CD4-positive, alpha-beta T cell treated with Interleukin-21 for 1 hour (primary cell): ENCODE results near the gene B4GALNT3.

Experiments used
- DNase-seq: peaks from one replicate; pipeline ENCODE4 v3.0.0-alpha.2; 2020

B4GALNT3 gene

DNA sequence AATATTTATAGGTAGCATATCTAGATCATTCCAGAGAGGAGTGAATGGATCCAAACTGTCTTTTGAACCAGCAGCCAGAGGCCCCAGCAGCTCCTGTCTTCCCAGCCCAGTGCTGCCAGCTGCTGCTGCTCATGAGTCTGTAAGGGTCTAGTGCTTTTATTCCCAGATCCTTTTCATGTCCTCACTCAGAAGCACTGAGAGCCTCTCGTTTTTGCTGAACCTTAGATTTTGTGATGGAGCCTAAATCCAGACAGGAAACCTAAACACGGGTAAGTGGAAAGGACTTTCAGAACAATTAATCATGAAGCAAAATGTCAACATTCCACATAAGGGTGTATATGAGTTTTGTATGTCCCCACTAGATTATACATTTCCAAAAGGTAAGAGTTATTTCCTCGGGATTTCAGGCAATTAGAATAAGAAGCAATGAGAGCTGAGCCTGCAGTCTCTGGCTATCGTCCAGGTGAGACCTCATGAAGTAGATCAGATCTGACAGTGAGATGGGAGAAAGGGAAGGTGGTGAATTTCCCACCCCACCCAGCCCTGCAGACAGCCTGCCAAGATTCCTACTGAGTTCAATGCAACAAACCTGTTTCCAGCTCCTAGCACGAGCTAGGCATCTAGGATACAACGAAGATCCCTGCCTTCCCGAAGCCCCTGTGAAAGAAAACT, 119.1 kb downstream of the B4GALNT3 start:
- no peak for DNase-seq

DNA sequence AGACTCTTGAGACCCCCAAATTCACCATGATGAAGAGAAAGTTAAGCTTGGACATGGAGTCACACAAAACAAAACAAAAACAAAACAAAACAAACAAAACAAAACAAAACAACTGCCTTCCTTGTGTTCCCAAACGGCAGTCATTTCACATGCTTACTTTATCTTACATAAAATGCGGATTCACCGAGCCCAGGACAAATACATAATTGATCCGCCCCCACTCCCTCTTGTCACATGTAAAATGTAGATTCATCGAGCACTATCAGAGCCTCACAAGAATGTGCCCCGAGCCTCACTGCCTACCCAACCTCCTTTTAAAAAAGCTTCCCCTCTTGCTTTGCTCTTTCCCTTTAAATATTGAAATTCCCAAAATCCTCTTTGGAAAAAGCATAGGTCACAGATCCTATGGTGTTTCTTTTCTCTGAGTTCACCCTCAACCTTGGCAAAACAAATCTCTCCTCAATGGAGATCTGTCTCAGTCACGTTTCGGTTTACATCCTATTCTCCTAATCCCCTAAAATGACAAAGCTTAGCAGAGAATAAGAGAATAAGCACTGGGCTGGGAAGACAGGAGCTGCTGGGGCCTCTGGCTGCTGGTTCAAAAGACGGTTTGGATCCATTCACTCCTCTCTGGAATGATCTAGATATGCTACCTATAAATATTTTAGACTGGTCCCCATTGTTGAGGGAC, 119.8 kb downstream of the B4GALNT3 start:
- no peak for DNase-seq

DNA sequence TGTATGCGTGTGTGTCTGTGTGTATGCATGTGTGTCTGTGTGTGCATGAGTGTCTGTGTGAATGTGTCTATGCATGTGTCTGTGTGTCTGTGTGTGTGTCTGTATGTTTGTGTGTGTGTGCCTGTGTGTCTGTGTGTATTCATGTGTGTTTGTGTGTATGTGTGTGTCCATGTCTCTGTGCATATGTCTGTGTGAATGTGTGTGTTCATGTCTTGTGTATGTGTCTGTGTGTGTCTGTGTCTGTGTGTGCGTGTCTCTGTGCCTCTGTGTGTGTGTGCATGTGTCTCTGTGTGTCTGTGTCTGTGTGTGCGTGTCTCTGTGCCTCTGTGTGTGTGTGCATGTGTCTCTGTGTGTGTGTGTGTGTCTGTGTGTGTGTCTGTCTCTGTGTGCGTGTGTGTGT, 121.1 kb downstream of the B4GALNT3 start:
- DNase-seq: no peak

DNA sequence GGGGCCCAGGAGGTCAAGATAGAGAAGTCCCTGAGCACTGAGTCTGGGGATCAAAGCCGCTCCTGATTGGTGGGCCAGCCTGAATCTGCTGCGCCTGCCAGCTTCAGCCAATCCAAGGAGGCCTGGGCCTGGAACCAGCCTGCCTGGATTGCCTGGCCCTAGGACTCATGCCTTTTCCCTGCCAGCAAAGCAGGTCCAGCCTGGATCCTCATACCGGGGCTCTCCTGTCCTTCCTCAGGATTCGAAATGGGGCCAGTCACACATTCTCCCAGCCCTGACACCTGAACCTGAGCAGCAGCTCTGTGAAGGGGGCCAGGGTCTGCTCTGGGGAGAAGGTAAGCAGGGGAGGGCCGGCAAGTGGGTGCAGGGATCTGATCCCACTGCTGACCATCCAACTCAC, 121.6 kb downstream of the B4GALNT3 start:
- DNase-seq: no peak

DNA sequence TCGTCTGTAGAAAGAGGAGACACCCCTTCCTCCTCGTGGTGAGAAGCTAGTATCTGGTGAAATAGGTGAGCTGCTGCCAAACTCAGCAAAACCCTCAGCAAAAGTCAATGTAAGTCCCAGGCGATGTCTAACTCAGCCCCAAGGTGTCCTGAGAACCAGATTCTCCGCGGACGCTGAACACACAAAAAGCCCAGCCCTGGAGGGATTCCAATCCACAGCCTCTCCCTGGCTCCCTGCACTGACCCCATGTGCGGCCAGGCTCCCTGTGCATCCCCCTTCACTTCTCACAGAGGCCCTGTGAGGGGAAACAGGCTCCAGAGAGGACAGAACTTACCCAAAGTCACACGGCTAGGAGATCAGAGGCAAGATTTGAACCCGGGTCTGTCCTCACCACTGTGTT, 122.0 kb downstream of the B4GALNT3 start:
- no peak for DNase-seq

DNA sequence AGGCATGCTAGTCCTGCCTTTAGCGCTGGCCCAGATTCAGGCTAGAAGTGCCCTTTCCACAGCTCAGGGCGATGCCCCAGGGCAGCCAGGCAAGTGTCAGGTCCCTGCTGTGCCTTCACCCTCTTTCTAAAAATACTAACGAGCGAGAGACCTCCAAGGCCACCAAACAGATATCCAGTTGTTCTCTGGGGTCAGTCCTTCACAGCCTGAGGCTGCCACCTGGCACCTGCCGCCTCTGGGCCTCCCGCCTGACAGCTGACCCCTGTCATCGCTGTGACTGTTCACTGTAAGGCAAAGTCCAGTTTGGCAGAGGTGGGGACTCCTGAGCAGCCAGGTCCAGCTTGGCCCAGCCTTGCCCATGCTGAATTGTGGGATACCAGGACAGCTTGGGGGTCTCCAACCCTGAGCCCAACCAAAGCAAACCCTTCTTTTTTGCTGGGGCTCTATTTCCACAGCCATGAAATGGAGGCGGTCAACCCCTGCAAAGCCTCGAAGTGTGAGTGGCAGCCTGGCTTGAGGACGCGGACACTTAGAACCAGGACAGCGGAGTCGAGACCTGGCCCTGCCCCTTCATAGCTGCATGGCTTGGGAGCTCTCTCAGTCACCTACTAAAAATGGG, 123.6 kb downstream of the B4GALNT3 start:
- DNase-seq: no peak

DNA sequence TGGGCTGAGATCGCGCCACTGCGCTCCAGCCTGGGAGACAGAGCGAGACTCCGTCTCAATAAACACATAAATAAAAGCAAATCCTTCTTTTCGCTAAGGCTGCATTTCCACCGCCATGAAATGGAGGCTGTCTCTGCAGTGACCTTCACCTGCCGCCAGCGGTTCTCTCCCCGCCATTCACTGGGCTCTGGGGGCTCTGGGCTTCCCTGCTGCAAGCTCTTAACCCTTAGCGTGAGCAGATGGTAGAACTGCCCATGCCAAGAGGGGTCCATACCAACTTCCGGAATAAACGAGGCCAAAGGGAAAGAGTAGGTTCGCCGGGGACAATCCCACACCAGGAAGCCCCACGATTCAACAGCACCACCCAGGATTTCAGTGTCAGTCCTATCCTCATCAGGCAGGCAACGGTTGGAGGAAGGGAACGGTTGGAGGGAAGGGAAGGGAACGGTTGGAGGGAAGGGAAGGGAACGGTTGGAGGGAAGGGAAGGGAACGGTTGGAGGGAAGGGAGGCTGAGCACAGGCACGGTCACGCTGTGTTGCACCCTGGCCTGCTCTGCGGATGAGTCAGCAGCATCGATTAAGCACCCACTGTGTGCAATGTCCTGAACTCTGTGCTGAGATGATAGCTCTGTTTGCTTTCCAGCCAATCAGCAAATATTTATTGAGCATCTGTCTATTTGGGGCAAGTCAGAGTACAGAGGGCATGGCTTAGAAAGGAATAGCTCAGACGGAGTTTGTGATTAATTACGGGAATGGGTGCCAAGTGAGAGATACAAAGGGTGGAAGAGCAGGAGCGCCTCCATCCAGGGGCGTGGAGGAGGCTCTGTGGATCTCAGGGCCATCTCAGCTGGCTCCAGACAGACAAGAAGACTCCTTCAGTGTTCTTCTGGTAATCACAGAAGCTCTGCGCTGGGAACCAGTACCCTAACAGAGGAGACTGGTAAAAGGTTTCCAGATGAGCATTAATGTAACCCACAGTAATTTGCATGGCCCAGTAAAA, 125.6 kb downstream of the B4GALNT3 start:
- DNase-seq: no peak

GRCh38 chr12:586318-587071, 126.8 kb downstream of the B4GALNT3 start:
- DNase-seq: no peak

DNA sequence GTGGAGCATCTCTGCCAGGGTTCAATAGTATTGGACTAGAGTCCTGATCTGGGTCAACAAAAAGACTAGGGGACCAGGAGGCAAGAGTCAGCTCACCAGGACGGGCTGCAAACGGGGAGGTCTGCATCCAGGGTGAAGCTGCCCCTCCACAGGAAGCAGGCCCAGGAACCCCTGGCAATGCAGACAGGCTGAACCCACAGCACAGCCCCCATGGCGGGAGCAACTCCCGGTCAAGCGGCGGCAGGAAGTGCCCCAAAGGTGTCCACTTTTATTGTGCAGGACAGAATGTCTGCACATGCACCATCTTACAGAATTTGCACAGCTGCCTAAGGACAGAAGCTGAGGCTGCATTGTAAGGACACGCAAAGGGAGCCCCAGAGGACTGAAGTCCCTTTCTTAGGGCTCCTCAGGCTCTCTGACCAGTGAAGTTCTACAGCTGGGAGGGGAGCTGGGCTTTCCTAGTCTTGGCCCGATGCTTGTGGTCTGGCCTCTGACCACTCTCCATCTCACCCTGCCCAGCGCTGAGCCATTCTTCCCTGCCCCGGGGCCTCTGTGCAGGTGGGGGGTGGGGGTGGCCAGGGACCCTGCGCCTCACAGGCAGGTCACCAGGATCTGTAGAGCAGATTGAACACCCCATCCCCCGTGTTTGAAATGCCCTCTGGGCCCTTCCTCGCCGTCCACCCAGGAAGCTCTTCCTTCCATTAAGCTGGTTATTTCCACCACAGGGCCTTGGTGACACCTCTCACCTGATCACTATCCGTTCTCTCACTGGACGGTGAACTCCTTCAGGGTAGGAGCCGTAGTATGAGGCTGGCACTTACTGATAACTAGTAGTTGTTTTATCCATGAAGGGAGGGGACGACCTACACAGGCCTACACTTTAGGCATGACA, 127.6 kb downstream of the B4GALNT3 start:
- no peak for DNase-seq

- DNase-seq: no peak
These were observed 128.2 kb downstream of the B4GALNT3 start for GRCh38 chr12:588024-588322.

DNA sequence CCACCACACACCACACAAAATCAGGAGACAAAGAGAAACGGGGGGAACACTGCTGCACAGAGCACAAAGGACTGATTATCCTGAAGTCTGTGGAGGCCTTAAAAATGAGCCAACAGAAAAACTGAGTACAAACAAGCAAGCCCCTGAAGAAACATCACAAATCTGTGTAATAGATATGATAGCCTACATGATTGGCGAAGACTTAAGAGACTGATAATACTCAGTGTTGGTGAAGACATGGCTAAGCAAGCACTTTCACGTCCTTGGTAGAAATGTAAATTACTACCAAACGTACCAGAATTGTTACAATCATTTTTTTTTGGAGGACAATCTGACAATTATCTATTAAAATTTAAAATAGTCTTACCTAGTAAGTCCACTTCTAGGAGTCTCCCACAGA, 128.9 kb downstream of the B4GALNT3 start:
- DNase-seq: no peak

DNA sequence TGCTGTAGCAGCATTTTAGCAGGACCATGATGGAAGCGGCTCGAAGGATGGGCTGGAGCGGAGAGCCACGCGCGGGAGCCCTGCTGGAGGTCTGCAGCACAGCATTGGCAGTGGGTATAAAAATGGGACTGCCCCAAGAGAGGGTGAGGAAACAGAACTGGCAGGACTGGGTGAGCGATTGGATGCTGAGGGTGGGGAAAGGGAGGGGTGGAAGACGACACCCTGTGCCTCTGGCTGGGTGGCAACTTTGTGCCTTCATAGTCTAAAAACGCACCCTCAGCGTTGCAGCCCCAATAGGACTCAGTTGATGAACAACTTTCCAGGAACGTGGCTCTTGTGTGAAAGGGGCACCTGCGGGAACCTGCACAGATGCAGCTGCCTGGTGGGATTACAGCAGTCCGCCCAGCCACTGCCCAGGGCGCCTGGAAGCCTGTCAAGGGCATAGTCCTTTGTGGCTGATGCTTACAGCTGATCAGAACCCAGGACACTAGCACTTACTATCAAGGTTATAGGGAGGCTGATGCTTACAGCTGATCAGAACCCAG, 130.5 kb downstream of the B4GALNT3 start:
- DNase-seq: no peak

DNA sequence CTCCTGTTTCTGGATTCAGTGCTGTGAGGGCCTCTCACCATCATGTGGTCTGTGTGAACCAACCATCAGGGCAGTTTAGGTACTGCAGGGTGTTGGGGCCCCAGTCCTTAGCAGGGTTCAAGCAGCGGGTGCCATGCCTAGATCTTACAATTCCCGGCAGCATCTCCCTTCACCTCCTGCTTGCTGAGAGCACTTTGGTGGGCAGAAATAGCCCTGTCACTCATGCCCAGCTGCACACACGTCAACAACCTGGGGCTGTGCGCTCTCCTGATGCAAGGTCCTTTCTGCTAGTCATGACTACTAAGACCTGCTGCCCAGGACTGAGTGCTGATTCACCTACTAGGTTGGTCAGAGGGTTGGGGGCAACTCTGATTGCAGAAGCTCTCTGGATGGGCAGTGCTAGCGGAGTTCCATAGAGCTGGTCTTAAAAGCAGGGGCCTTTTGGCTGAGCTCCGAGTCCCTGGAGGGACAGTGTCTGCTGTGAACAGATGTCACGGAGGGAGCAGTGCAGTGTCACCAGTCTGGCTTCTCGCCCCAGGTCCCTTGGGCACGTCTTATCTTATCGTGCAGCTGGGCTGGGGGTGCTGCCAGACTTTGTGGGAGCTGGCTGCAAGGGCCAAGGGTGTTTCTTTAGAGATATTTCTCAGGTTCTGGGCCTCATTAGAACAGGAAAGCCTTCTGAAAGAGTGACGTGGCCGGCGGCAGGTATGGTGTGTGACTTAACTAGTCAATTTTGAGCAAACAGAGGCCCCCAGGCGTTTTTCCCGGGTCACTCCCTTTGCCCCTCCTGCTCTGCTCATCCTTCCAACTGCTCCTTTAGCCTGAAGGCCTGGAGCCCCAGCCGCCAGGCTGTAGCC, 131.7 kb downstream of the B4GALNT3 start:
- no peak for DNase-seq

GRCh38 chr12:592024-592505, 132.3 kb downstream of the B4GALNT3 start:
- no peak for DNase-seq

DNA sequence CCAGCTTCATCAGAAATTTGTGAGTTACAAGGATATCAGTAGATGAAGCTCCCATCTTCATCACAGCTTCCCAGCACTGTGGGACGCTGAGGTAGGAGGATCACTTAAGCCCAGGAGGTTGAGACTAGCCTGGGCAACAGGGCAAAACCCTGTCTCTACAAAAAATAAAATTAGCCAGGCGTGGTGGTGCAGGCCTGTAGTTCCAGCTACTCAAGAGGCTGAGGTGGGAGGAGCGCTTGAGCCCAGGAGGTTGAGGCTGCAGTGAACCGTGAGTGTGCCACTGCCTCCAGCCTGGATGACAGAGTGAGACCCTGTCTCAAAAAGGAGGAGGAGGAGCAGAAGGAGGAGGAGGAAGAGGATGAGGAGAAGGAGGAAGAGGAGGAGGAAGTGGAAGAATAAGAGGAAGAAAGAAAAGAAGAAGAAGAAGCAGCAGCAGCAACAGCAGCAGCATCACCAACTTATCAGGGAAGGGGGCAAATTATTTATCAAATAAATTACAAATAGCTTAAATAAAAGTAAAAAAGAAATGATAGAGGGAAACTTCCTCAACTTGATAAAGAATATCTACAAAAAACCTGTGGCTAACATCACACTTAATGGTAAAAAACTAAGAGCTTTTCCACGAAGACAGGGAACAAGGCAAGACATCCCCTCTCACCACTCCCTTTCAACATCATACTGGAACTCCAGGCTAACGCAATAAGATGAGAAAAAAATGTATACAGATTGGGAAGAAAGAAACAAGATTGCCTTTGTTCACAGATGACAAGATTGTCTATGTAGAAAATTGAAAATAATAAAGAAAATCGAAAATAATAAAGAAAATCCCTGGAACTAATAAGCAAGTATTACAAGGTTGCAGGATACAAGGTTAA, 133.9 kb downstream of the B4GALNT3 start:
- no peak for DNase-seq

DNA sequence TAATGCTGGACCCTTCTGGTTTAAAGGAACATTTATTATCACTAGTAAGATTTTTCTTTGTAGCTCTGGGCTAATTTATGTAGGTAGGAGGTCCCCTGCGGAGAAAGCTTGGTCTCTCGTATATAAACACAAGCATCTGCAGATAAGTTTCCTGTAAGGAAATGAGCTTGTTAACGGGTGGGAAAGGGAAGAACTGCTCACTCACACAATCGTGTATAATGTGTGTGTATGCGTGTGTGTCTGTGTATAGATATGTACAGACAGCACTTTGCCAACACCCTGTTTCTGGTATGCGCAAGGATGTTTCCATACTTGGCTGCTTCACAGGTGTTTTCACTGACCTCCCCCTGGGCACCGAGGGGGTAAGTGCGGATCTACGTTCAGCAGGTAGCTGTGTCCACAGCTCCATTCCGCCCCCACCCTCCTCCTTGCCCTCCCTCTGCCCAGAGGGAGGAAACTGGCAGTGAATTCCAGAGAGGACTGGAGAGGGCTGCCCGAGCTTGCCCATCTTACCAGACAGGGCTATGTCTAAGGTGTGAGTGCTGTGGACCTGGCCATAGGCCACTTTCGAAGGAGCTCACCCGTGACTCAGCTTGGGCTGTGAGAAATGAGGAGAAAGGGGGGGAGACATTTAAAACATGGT, 138.3 kb downstream of the B4GALNT3 start:
- no peak for DNase-seq

DNA sequence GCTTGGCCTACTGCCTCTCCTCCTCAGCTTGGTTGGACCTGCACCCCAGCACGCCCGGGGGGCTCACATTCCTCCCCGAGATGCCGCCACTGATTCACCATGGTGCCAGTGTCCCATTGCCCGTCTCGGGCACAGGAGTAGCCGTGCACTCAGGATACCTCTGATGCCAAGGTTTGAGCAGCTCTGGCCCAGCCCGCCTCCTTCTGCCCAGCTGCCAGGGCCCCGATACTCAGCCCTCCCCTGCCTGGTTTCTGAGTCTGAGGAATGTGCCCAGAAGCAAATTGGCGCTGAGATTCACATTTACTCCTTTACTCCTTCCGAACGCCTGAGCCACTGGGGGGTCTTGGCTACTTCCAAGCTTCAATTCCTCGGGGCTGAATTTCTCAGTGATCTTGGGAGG, 140.0 kb downstream of the B4GALNT3 start:
- DNase-seq: no peak

DNA sequence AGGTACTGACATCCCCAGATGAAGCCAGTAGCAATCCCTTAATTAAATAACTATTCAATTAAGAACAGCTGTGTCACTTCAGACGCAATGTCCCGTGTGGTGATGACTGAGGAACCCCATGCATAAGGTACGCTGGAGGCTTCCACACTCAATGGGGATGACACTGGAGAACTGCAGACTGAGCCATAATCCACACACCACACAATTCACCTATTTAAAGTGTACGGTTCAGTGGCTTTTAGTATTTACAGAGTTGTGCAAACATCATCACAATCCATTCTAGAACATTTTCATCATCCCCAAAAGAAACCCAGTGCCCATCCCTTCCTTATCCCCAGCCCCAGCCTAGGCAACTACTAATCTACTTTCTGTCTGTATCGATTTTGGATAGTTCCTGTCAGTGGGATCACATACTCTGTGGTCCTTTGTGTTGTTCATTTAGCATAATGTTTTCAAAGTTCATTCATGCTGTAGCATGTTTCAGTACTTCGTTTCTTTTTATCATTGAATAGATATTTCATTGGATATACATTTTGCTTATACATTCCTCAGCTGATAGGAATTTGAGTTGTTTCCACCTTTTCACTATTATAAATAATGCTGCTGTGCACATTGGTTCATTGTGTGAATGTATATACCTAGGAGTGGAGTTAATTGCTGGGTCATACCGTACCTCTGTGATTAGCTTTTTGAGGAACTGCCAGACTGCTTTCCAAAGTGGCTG, 142.4 kb downstream of the B4GALNT3 start:
- DNase-seq: no peak
